ENCODE measurements around the gene FLYWCH2.

The FLYWCH2 gene

DNA sequence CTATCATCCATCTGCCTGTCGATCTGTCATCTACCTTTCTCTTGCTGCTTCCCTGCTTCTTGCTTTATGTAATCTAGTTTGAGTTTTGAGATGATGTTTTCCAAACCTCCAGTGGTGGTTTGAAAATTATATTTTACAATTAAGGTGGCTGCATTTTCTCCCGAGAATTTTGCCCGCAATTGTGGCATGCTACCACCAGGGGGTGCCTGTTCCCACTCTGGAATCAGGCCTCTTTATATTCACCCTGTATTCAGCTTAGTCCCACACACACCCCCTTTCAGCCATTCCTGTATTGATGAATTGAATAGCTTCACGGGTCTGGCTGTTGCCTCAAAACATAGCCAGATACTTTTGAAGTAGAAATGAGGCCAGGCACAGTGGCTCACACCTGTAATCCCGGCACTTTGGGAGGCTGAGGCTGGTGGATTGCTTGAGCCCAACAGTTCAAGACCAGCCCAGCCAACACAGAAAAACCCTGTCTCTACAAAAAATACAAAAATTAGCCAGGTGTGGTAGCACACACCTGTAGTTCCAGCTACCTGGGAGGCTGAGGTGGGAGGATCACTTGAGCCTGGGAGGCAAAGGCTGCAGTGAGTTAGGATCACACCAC is 28.2 kb upstream of the FLYWCH2 start:
- no peak for DNase-seq

DNA sequence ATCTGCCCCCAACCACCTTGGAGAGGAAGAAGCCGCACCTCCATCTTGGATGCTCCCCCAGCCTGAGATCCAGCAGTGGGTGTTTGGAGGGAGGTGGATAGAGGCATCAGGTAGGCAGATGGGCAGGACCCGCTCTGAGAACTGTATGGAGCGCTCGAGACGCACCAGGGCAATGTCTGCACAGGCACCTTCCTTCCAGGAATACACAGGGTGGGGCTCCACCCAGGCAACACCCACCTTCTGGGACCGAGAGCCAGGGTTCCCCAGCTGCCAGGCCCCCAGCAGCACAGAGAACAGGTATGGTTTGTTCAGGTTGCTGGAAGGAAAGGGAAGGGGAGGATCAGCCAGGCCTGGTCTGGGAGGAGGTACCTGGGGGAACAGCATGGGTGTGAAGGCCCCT is 27.5 kb upstream of the FLYWCH2 start:
- no peak for DNase-seq

DNA sequence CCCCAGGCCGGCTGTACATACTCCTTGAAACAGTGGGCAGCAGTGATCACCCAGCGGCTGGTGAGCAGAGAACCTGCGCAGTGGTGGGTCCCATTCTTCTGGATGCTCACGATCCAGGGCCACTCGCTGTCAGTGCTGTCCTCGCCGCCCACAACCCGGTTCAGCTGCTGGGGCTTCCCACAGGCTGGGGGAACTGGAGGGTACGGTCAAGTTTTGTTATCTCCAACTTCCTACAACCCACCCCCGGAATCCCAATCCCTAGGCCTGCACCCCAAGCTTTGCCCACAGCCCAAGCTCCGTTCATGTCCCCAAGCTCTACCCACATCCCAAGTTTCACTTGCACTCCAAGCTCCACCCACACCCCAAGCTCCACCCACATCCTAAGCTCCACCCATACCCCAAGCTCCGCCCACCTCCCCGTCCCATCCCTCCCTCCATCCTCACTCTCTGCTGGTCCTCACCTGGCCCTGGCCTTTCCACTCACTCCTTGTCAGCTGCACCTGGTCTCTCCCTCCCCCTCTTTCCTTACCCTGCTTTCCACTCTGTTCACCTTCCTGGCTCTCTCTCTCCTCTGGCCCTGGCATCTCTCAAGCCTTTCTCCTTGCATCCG is 26.8 kb upstream of the FLYWCH2 start:
- no peak for DNase-seq

- no peak for DNase-seq
Observed at GRCh38 chr16:2856686-2857450, 26.1 kb upstream of the FLYWCH2 start.

DNA sequence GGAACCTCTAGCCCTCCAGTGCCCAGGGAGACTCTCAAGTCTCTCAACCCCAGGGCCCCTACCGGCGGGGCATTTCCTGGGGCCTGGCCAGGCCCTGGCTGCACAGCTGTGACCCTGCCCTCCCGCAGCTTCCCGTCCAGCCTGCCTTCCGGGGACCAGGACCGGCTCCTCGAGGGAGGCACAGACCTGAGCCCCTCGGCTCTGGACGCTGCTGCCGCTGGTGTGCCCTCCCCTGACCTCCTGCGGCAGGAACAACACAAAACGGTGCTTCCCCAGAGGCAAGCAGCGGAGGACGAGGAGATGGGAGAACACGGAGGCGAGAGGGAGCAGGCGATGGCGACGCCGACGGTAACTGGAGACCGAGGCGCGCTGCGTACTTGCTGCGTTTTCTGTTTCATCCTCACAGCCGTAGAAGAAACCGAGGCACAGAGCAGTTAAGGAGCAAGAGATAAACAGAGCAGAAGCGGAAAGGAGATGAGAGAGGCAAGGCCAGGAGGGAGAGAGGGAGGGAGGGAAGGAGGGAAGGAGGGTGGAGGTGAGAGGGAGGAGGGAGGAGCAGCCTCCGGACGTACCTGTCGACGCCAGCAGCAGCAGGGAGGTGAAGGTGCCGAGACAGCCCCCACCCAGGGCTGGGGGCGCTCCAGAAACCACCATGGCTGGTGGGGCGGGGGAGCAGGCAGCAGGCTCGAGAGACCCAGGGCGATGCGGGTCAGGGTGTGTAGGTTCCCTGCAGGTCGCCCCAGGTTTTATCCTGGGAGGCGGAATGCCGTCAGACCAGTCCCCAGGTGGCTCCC is 25.4 kb upstream of the FLYWCH2 start, which contains the start of gene PRSS22:
TSS of gene PRSS22 (minus strand) at position 720 of the 794 bp plus-strand sequence. CDS start at position 654, 66 bp downstream.
- no peak for DNase-seq

DNA sequence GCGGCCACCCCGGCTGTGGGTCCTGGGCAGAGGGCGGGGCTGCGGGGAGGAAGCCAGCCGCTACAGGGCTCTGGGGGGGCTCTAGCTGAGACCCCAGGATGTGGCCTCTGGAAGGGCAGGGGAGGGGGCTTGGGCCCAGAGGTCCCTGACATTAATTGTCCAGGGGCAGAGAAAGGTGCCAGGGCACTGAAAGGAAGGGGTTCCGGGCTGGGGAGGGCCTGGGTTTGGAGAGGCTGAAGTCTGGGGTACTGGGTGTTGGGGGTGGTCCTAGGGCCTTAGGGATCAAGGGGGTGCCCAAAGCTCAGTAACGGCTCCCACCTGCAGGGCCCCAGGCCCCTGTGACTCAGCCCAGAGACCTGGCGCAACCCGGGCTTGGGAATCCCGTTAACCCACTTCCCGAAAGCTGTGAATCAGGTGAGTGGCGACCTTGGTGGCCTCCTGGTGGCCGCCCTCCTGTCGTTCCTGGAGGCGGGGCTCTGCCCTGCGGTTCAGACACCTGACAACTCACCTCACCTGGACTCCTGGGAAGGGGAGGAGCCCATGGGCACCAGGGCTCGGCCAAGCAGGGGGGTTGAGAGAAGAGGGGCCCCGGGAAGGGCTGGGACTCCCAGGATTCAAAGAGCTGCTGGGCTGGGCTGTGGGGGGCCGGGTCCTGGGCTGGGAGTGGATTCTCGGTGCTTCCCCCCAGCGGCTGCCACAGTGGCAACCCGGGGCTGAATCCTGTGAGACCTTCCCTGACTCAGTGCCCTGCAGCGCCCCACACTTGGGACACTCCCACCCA is 24.6 kb upstream of the FLYWCH2 start:
- DNase-seq = no peak

- DNase-seq = no peak
Observed at GRCh38 chr16:2859686-2860265, 23.2 kb upstream of the FLYWCH2 start.

DNA sequence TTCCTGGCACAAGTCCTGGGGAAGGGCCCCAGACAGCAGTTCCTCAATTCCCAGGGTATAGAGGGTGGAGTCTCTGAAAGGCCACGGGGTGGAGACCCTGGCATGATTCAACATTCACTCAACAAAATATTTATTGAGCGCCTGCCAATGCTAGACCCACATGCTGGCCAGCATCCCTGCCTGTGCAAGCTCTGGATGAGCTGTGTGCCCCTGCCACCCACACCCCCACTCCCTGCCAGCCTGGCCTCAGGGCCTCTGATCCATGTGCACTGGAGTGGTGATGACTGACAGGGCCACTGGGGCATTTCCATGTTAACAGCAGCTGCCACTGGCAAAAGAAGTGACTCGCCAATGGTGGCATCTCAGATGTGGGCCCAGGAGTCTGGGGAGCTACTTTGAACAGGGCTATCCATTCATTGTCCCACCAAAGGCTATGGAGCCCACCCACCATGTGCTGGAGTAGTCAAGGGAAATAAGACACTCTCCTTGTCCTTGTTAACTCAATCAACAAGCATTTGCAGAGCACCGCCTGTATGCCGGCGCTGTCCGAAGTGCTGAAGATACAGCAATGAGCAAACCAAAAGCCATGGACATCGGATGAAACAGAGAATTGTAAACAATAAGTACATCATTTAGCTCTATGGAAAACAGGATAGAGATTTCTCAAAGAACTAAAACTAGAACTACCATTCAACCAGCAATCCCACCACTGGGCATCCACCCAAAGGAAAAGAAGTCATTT is 22.0 kb upstream of the FLYWCH2 start:
- DNase-seq = no peak

DNA sequence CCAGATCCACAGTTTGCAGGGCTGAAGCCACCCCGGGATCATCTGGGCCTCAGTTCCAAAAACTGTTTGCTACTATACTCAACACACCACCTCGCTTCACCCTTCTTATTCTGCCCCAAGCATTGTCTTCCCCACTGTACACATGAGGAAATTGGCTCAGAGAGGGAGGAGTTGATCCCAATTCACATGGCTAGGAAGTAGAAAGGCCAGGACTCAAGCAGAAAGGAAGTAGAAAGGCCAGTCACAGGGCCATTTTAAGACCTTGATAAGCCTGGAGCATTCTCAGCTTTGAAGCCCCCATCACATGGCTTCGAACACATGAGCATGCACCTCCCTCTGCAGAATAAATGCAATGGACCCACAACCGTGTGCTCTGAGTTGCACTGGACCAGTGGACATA is 17.4 kb upstream of the FLYWCH2 start:
- DNase-seq = no peak

DNA sequence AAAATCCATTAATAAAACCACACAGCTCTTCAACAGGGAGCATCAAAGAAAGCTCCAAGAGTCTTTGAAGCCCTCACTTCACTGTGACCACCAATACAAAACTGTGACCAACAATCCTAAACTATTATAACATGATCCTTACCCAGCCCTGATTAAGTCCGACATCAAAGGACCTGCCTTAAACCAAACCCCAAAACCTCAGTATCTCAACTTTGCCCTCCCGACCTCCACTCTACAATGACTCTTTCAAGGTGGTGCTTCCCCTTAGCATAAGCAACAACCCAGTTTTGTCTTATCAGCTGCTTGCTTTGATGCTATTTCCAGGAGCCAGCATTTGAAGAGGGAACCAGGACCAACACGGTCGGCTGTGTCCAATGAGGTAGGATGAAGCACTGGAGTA is 16.6 kb upstream of the FLYWCH2 start:
- DNase-seq = no peak

DNA sequence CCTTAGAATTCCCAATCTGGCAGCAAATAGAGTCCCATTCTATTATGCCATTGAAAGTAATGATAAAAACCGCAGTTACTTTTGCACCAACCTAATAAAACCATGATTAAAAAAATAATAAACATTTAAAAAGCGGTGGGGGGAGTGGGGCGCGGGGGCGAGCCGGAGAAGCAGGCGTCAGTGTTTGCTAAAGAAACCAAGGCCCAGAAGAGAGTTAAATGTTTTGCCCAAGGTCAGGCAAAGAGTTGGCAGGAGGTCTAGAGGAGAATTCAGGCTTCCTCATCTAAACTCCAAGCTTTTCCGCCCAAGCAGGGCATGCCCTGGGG is 15.4 kb upstream of the FLYWCH2 start:
- DNase-seq = no peak

DNA sequence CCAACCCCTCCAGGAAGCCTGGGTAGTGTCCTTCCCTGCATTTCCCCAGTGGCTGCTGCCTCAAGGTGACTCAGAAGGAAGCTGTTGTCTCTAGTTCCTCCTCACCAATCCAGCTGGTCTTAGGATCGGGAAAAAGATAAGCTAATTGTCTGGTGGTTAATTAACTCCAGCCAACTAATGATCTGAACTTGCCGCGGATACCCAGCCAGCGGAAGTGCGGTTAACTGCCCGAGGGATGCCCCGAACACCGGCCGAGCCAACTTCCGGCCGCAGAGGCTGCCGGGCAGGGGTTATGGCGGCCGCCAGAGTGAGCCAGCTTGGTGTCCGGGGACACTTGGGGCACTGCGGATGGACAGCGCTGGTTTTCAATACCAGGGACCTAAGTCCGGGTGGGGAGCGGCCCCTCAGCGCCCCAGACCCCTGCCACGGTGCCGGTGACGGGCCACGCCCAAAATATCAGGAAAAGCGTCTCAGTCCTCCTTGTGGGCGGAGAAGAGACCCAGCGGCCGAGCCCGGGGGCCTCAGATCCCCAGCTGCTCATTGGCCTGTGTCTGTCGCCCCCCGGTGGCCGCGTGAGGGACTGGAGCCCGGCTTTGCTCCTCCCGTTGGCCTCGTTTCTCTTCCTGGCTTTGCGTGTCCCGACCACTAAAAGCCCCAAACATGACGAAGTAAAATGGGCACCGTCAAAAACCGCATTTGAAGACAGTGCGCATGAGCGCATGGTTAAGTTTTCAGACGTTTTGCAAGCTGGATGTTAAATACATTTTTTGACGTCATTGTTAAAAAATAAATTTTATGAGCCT is 14.8 kb upstream of the FLYWCH2 start:
- peak; percentile 92 for DNase-seq

DNA sequence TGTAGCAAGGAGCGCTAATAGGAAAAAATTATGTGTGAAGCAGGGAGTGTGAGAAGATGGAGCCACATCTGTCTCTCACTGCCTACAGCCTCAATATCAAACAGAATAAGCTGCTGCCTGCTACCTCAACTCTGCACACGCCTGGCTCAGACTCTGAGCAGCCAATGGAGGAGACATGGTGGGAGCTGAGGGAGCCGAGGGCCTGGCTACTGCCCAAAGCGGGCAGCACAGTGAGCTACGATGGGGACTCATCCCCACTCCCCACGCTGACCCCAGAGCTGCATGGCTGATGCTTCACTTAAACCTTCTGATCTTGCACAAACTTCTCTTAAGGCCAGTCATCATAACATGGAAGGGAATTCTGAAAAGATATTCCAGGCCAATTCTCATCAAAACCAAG is 11.1 kb upstream of the FLYWCH2 start:
- no peak for DNase-seq

DNA sequence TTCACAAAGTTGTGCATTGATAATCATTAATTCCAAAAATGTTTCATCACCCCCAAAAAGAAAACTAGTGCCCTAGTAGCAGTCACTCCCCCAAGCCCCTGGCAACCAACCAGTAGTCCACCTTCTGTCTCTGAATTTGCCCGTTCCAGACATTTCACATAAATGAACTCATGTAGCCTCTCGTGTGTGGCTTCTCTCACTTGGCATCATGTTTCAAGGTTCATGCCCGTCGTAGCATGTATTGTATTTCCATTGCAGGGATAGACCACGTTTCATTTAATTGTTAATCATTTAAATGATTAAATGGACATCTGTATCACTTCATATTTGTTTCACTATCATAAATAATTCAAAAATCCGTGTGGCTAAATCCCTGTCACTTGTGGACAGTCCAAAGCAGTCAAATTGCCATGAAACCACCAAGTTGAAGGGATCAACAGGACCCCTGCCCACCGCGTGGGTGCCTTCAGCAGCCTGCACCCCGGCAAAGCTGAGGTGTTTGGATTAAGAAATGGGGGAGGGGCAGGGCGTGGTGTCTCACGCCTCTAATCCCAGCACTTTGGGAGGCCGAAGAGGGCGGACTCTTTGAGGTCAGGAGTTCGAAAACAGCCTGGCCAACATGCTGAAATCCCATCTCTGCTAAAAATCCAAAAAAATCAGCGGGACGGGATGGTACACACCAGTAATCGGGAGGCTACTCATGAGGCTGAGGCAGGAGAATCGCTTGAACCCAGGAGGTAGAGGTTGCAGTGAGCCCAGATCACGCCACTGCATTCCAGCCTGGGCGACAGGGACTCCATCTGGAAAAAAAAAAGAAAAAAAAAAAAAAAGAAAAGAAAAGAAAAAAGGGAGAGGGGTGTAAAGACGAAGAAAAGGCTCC is 8.7 kb upstream of the FLYWCH2 start:
- no peak for DNase-seq

DNA sequence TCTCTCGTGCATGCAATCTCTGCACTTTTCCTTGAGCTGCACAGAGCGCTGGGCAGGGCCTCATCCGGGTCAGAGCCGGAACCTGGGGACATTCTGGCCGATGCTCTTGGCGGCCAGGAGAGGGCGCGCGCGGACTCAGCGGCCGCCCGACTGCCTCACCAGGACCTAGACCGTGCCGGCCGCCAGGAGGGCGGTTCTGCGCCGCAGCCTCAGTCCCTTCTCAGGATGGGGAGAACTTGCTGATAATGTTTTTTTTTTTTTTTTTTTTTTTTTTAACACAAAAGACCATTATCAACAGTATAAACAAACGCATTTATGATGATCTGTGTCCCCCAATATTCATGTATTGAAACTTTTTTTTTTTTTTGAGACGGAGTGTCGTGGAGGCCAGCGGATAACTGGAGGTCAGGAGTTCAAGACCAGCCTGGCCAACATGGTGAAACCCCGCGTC is 8.1 kb upstream of the FLYWCH2 start:
- DNase-seq = peak; percentile 70

GRCh38 chr16:2879854-2880508 is 3.0 kb upstream of the FLYWCH2 start:
- no peak for DNase-seq

- peak; percentile 7 for DNase-seq
Observed at GRCh38 chr16:2881783-2882649, 999 bp upstream of the FLYWCH2 start.

- no peak for DNase-seq
Observed at GRCh38 chr16:2883458-2883908, 468 bp downstream of the FLYWCH2 start.
